Embryonic facial prominence (tissue), 1 donor: ENCODE measurements around the gene CELF2.
"Not testable (repeated sequence)": the region's sequence is repeated elsewhere in the genome, so short reads cannot be mapped to it uniquely, and the experiment has no call there.

Source experiments
- DNase-seq: peaks from one replicate; pipeline ENCODE4 v3.0.0-alpha.2; 2016; ENCODE audit errors: extremely low spot score

Gene CELF2

GRCh38 chr10:11170993-11171851, 153.6 kb downstream of the CELF2 start:
- DNase-seq, result no peak

- no peak for DNase-seq
Observed at GRCh38 chr10:11173042-11173441, 155.4 kb downstream of the CELF2 start.

- no peak for DNase-seq
Observed at GRCh38 chr10:11175823-11176243, 158.2 kb downstream of the CELF2 start.

- no peak for DNase-seq
Observed at GRCh38 chr10:11176746-11177145, 159.1 kb downstream of the CELF2 start.

- DNase-seq, result no peak
Observed at GRCh38 chr10:11177381-11177780, 159.7 kb downstream of the CELF2 start.

- no peak for DNase-seq
Observed at GRCh38 chr10:11177926-11178471, 160.3 kb downstream of the CELF2 start.

GRCh38 chr10:11178606-11179515, 161.2 kb downstream of the CELF2 start:
- no peak for DNase-seq

GRCh38 chr10:11179516-11180105, 161.9 kb downstream of the CELF2 start:
- DNase-seq, result no peak

- no peak for DNase-seq
Observed at GRCh38 chr10:11180228-11180627, 162.6 kb downstream of the CELF2 start.

GRCh38 chr10:11181978-11182377, 164.3 kb downstream of the CELF2 start:
- DNase-seq, result no peak

- no peak for DNase-seq
Observed at GRCh38 chr10:11183015-11183414, 165.3 kb downstream of the CELF2 start.

GRCh38 chr10:11184093-11184492, 166.4 kb downstream of the CELF2 start:
- DNase-seq, result no peak

GRCh38 chr10:11185128-11185665, 167.5 kb downstream of the CELF2 start:
- not testable (repeated sequence) for DNase-seq

GRCh38 chr10:11186374-11186773, 168.7 kb downstream of the CELF2 start:
- no peak for DNase-seq

- no peak for DNase-seq
Observed at GRCh38 chr10:11189582-11190376, 172.1 kb downstream of the CELF2 start.

GRCh38 chr10:11191190-11191589, 173.5 kb downstream of the CELF2 start:
- DNase-seq, result no peak

GRCh38 chr10:11191678-11192077, 174.0 kb downstream of the CELF2 start:
- DNase-seq, result no peak

- DNase-seq, result no peak
Observed at GRCh38 chr10:11192304-11193000, 174.8 kb downstream of the CELF2 start.

- DNase-seq, result no peak
Observed at GRCh38 chr10:11193001-11193551, 175.4 kb downstream of the CELF2 start.
